Spleen (tissue), 11 donors: ENCODE measurements around the gene VSTM1. TPM values are rescaled to one million over a fixed set of nuclear protein-coding genes. Genes with fewer than 3 reads are reported as not detected.

ENCODE experiments used
- DNase-seq: peaks from one replicate; pipeline ENCODE4 v3.0.0-alpha.2; 2020
- H3K27ac ChIP-seq, 8 donors: fragments of 200-600 bp; sonication (generic) in 7 of 8; 1 replicate in 4 of 8; 2 replicates in 4 of 8; pipeline versions ENCODE4 v1.5.0 to v1.8.0; 2016 to 2021; ENCODE audit warnings: inconsistent platforms in 4 of 8, mild to moderate bottlenecking in 4 of 8, moderate library complexity in 1 of 8
- H3K27me3 ChIP-seq, 7 donors: fragments of 200-600 bp; sonication (generic) in 6 of 7; replicated peaks in 1 of 7; 1 replicate in 4 of 7; 2 replicates in 3 of 7; pipeline versions ENCODE4 v1.5.0 to v1.8.0; 2016 to 2021; ENCODE audit warnings: inconsistent platforms in 3 of 7, mild to moderate bottlenecking in 1 of 7
- H3K36me3 ChIP-seq, 6 donors: fragments of 200-600 bp; sonication (generic) in 5 of 6; 1 replicate in 4 of 6; 2 replicates in 2 of 6; pipeline versions ENCODE4 v1.5.0 to v1.8.0; 2016 to 2021; ENCODE audit warnings: inconsistent platforms in 2 of 6
- H3K4me1 ChIP-seq, 6 donors: fragments of 200-600 bp; sonication (generic) in 5 of 6; 1 replicate in 3 of 6; 2 replicates in 3 of 6; pipeline versions ENCODE4 v1.5.0 to v1.8.0; 2016 to 2021; ENCODE audit warnings: inconsistent platforms in 3 of 6
- H3K4me3 ChIP-seq, 8 donors: fragments of 200-600 bp; sonication (generic) in 7 of 8; 1 replicate in 4 of 8; 2 replicates in 4 of 8; pipeline versions ENCODE4 v1.5.0 to v1.8.0; 2016 to 2021; ENCODE audit warnings: inconsistent platforms in 4 of 8, mild to moderate bottlenecking in 4 of 8, moderate library complexity in 2 of 8
- H3K9me3 ChIP-seq, 8 donors: fragments of 200-600 bp; sonication (generic) in 7 of 8; 1 replicate in 4 of 8; 2 replicates in 4 of 8; pipeline versions ENCODE4 v1.5.0 to v1.8.0; 2016 to 2021; ENCODE audit warnings: inconsistent platforms in 4 of 8
- POLR2A ChIP-seq, 3 donors: fragments of 450-650 bp; IDR thresholded peaks; one replicate each; pipeline ENCODE4 v1.5.1; 2017; ENCODE audit warnings: antibody characterized with exemption in 3 of 3, mild to moderate bottlenecking in 1 of 3
- POLR2AphosphoS5 ChIP-seq, 3 donors: sonication (generic); formaldehyde crosslinking; IDR thresholded peaks; one replicate each; pipeline ENCODE4 v1.5.1; 2017; ENCODE audit warnings: antibody characterized with exemption in 3 of 3
- WGBS, 5 donors: extraction: QIAGEN DNeasy Blood & Tissue Kit in 3 of 5; methylation state at CpG; one replicate each; pipeline versions ENCODE4 v1.1.5 to v1.1.7; 2013 to 2018; 5-methylcytosine and 5-hydroxymethylcytosine counted together
- intact Hi-C: fragments of 100-400 bp; cut with DNase I; formaldehyde crosslinking; loops from one replicate; pipeline ENCODE4 v1.15.0; 2023; ENCODE audit warnings: low total_unique reads
- polyA plus RNA-seq, 3 donors: library from polyadenylated mRNA; stranded (reverse); fragments of 200-250 nt; gene quantifications; one replicate each; pipeline ENCODE4 v1.2.1, GENCODE V29; 2013
- total RNA-seq, 7 donors: library from RNA; depleted of rRNA in 3 of 7; stranded (reverse); fragments of >200 nt in 3 of 7; fragmentation: NEBNext Ultra II Directional in 4 of 7; extraction: Animal tissue kit (Norgen Biotek cat#: 25700) in 4 of 7; gene quantifications; one replicate each; pipeline versions ENCODE4 v1.1.0 to v1.2.1, GENCODE V29; 2016 to 2021
- TF ChIP-seq, protein P1 (sequence below), 11 experiments: fragments of 200-600 bp in 7 of 11; fragments of 450-650 bp in 4 of 11; sonication (generic) in 4 of 11; IDR thresholded peaks in 8 of 11; conservative IDR thresholded peaks in 3 of 11; 1 replicate in 7 of 11; 2 replicates in 4 of 11; pipeline versions ENCODE4 v1.4.0 to v1.8.0; 2016 to 2021; ENCODE audit warnings: antibody characterized with exemption in 11 of 11, inconsistent platforms in 4 of 11, mild to moderate bottlenecking in 1 of 11
- donor health status: healthy with polysubstance abuse.
- donor health status: DM: no; HTN: no; CAD: no; lungs with moderate emphysema.
- donor health status: DM: no; HTN: no; CAD: no.
- donor health status: Bipolar disorder and iron deficiency.
- donor health status: healthy.
- donor health status: DM: no; HTN: no; CAD: no.
- donor health status: DM: yes; HTN: yes; CAD: no.

The VSTM1 gene
- total and polyA plus RNA-seq, 10 donors = 0.32 to 13.3 (median 5.3) TPM; not detected in 1

DNA sequence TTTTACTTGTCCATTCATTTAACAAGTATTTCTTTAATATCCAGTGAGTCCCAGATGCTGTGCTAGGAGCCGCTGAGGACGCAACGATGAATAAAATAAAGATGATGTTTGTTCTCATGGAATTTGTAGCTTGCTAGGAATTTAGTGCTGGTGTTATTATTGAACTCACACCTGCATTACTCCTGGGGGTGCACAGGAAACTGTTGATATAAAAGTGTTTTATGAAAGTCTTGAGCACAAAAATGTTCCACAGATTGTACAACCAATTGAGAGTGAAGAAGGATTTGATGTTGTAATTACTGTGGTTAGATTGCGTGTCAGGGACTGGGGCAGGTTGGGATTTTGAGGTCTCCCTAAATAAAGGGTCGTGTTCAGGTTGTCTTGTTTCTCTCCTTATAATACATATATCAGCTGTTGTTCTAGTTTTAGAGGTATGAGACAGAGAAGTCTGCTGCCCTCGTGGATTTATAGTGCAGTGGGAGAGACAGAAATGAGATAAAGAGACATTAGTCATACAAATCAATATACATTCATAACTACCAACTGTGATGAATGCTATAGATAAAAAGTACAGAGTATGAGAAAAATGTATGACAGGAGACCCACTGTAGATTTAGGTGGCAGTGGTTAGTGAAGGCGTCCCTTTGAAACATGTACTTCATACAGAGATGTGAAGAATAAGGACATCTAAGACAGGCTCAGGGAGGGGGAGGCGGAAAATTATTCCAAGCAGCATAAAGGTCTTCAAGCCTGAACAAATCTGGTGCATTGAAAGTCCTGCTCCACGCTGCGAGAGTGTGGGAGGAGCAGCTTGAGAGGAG, 61.0 kb downstream of the VSTM1 start:
- no peaks in the 10 kb centered on the region for H3K36me3 ChIP-seq
- no peaks in the 10 kb centered on the region for H3K4me1 ChIP-seq
- H3K27ac ChIP-seq = no peak overlapping the region
- no peaks in the 10 kb centered on the region for H3K9me3 ChIP-seq
- H3K4me3 ChIP-seq = no peak overlapping the region
- WGBS, 5 donors = 72 to 86% (median 74%) methylated on average over 10 of the region's 10 CpGs
- TF ChIP-seq POLR2AphosphoS5 (IDR thresholded peaks at IDR 0.05) (no peak), POLR2A (IDR thresholded peaks at IDR 0.05) (no peak)
- TF ChIP-seq, protein P1, sequence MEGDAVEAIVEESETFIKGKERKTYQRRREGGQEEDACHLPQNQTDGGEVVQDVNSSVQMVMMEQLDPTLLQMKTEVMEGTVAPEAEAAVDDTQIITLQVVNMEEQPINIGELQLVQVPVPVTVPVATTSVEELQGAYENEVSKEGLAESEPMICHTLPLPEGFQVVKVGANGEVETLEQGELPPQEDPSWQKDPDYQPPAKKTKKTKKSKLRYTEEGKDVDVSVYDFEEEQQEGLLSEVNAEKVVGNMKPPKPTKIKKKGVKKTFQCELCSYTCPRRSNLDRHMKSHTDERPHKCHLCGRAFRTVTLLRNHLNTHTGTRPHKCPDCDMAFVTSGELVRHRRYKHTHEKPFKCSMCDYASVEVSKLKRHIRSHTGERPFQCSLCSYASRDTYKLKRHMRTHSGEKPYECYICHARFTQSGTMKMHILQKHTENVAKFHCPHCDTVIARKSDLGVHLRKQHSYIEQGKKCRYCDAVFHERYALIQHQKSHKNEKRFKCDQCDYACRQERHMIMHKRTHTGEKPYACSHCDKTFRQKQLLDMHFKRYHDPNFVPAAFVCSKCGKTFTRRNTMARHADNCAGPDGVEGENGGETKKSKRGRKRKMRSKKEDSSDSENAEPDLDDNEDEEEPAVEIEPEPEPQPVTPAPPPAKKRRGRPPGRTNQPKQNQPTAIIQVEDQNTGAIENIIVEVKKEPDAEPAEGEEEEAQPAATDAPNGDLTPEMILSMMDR (IDR thresholded peaks at IDR 0.05 in 8 of 11, conservative IDR thresholded peaks at IDR 0.05 in 3 of 11) = no peak
- intact Hi-C loops = no loop called here
- no peak for DNase-seq
- H3K27me3 ChIP-seq = peaks cover 0 to 74% (median 0%) of the 10 kb centered on the region in 7 donors

DNA sequence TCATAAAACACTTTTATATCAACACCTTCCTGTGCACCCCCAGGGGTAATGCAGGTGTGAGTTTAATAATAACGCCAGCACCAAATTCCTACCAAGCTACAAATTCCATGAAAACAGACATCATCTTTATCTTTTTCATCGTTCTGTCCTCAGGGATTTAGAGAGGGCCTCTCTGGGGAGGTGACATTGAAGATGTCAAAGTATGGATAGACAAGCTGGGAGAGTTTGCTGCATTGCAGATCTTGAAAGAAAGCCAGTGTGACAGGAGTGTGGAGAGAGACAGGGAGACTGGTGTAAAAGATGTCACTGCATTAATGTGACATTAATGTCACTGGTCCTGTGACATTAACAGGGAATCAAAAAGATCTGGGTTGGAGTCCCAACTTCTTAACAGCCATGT, 62.2 kb downstream of the VSTM1 start:
- no peaks in the 10 kb centered on the region for H3K4me1 ChIP-seq
- WGBS, 5 donors = 80 to 98% (median 83%) methylated on average over 2 of the region's 2 CpGs
- no peak overlapping the region for H3K27ac ChIP-seq
- H3K9me3 ChIP-seq = no peaks in the 10 kb centered on the region
- no peak overlapping the region for H3K4me3 ChIP-seq
- intact Hi-C loops = no loop called here
- TF ChIP-seq, protein P1 (IDR thresholded peaks at IDR 0.05 in 8 of 11, conservative IDR thresholded peaks at IDR 0.05 in 3 of 11) = no peak
- no peaks in the 10 kb centered on the region for H3K36me3 ChIP-seq
- peaks cover 0 to 75% (median 0%) of the 10 kb centered on the region in 7 donors for H3K27me3 ChIP-seq
- DNase-seq = no peak

DNA sequence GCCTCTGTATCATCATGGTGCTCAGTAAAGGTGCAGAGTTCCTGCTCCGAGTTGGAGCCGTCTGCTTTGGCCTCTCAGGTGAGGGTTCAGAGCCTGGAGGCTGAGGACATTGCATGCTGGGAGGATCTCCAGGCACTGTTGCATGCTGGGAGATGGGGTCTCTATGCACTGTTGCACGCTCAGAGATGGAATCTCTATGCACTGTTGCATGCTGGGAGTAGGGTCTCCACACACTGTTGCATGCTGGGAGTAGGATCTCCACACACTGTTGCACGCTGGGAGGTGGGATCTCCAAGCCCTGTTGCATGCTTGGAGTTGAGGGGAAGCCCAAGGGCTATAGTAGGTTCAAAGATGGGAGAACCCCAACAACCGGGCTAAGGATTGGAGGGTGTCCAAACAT, 64.0 kb downstream of the VSTM1 start:
- 69 to 87% (median 81%) methylated on average over 4 to 5 of the region's 5 CpGs for WGBS, 5 donors
- H3K9me3 ChIP-seq = no peaks in the 10 kb centered on the region
- no peaks in the 10 kb centered on the region for H3K4me1 ChIP-seq
- no peaks in the 10 kb centered on the region for H3K36me3 ChIP-seq
- intact Hi-C loops = no loop called here
- TF ChIP-seq POLR2A (IDR thresholded peaks at IDR 0.05) (no peak), POLR2AphosphoS5 (IDR thresholded peaks at IDR 0.05) (no peak)
- TF ChIP-seq, protein P1 (IDR thresholded peaks at IDR 0.05 in 8 of 11, conservative IDR thresholded peaks at IDR 0.05 in 3 of 11) = no peak
- H3K4me3 ChIP-seq = no peak overlapping the region
- peaks cover 0 to 87% (median 0%) of the 10 kb centered on the region in 7 donors for H3K27me3 ChIP-seq
- DNase-seq = no peak
- H3K27ac ChIP-seq = no peak overlapping the region

DNA sequence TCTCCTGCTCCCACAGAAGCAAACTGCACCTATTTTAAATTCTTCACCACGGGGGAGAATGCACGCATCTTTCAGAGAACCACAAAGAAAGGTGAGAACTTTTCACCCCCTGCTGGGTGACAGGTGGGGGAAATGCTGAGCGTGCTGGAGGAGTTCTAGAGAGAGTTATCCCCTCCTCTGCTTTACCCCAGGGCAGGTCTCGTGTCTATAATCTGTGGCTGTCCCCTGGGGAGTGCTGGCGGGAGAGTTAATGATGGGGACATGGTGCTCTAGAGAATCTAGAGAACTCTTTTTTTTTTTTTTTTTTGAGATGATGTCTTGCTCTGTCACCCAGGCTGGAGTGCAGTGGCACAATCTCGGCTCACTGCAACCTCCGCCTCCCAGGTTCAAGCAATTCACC, 65.5 kb downstream of the VSTM1 start:
- H3K9me3 ChIP-seq = no peaks in the 10 kb centered on the region
- no peak for DNase-seq
- no peaks in the 10 kb centered on the region for H3K4me1 ChIP-seq
- intact Hi-C loops = no loop called here
- no peak overlapping the region for H3K27ac ChIP-seq
- no peak overlapping the region for H3K4me3 ChIP-seq
- no peaks in the 10 kb centered on the region for H3K36me3 ChIP-seq
- peaks cover 0 to 87% (median 2%) of the 10 kb centered on the region in 7 donors for H3K27me3 ChIP-seq
- TF ChIP-seq, protein P1 (IDR thresholded peaks at IDR 0.05 in 8 of 11, conservative IDR thresholded peaks at IDR 0.05 in 3 of 11) = no peak
- TF ChIP-seq POLR2A (IDR thresholded peaks at IDR 0.05) (no peak), POLR2AphosphoS5 (IDR thresholded peaks at IDR 0.05) (no peak)
- WGBS, 5 donors = 45 to 65% (median 52%) methylated on average over 7 of the region's 7 CpGs
